T-helper 1 cell (primary cell): ENCODE measurements around the gene ARHGAP36.

Experiments used
- DNase-seq, 5 donors: peaks; one replicate each; pipeline ENCODE4 v3.0.0-alpha.2; 2012 to 2020
- total RNA-seq, 4 donors: gene quantifications; one replicate each; lab custom pipeline; 2026; lab: John Stamatoyannopoulos, UW

Gene ARHGAP36
- total RNA-seq: 0 reads per million in 4 donors

GRCh38 chrX:131058136-131058868 lies at the start of gene ARHGAP36:
ARHGAP36 (plus strand) TSS chrX:131058346; CDS start chrX:131081666, 23,320 bp downstream.
- no peak for DNase-seq

- DNase-seq: no peak
Observed at GRCh38 chrX:131010186-131010585, 48.0 kb upstream of the ARHGAP36 start.

- DNase-seq: no peak
Observed at GRCh38 chrX:131025336-131025735, 32.8 kb upstream of the ARHGAP36 start.

GRCh38 chrX:131032354-131033230 lies 25.6 kb upstream of the ARHGAP36 start:
- DNase-seq: no peak

GRCh38 chrX:131034063-131034462 lies 24.1 kb upstream of the ARHGAP36 start:
- no peak for DNase-seq

- no peak for DNase-seq
Observed at GRCh38 chrX:131040781-131041180, 17.4 kb upstream of the ARHGAP36 start.

GRCh38 chrX:131041667-131042066 lies 16.5 kb upstream of the ARHGAP36 start:
- no peak for DNase-seq

- DNase-seq: no peak
Observed at GRCh38 chrX:131045726-131046125, 12.4 kb upstream of the ARHGAP36 start.

GRCh38 chrX:131046596-131046995 lies 11.6 kb upstream of the ARHGAP36 start:
- DNase-seq: no peak

GRCh38 chrX:131047180-131047579 lies 11.0 kb upstream of the ARHGAP36 start:
- no peak for DNase-seq

- DNase-seq: no peak
Observed at GRCh38 chrX:131053076-131053475, 5.1 kb upstream of the ARHGAP36 start.

GRCh38 chrX:131054906-131055305 lies 3.2 kb upstream of the ARHGAP36 start:
- no peak for DNase-seq

GRCh38 chrX:131057706-131058105 lies 440 bp upstream of the ARHGAP36 start:
- DNase-seq: no peak

GRCh38 chrX:131059246-131059645 lies 1.1 kb downstream of the ARHGAP36 start:
- no peak for DNase-seq

- DNase-seq: no peak
Observed at GRCh38 chrX:131060147-131060546, 2.0 kb downstream of the ARHGAP36 start.

- no peak for DNase-seq
Observed at GRCh38 chrX:131061306-131061705, 3.2 kb downstream of the ARHGAP36 start.

GRCh38 chrX:131063613-131064012 lies 5.5 kb downstream of the ARHGAP36 start:
- no peak for DNase-seq

GRCh38 chrX:131066237-131066636 lies 8.1 kb downstream of the ARHGAP36 start:
- DNase-seq: no peak

GRCh38 chrX:131067216-131067615 lies 9.1 kb downstream of the ARHGAP36 start:
- no peak for DNase-seq

- DNase-seq: no peak
Observed at GRCh38 chrX:131067846-131068745, 9.9 kb downstream of the ARHGAP36 start.

GRCh38 chrX:131068945-131069719 lies 11.0 kb downstream of the ARHGAP36 start:
- DNase-seq: no peak
